K562 (cell line): ENCODE results near the gene FOXI1. TPM values are rescaled to one million over a fixed set of nuclear protein-coding genes. Genes with fewer than 3 reads are reported as not detected.
"Not testable (repeated sequence)": the region's sequence is repeated elsewhere in the genome, so short reads cannot be mapped to it uniquely, and the experiment has no call there.

Source experiments
- ATAC-seq: fragments of 200-7000 bp; cut with Tn5 transposase; 3 replicates; pipeline ENCODE4 v1.9.1; 2020; ENCODE audit warnings: moderate library complexity
- BruUV-seq: library from RNA; stranded (reverse); fragments of 400-500 nt; replicated peaks from 2 replicates; lab custom pipeline; 2021; lab: Mats Ljungman, UMichigan
- CTCF ChIA-PET: fragments of 300-600 bp; formaldehyde crosslinking; extraction: SDS; loops from one replicate; lab custom pipeline; 2021; ENCODE audit warnings: low intra/inter-chr PET ratio; lab: Yijun Ruan, JAX
- POLR2A ChIA-PET: fragments of 300-600, 350-650 bp; sonication (Branson Sonifier 250); formaldehyde crosslinking; extraction: SDS; loops from one replicate; lab custom pipeline; 2021; ENCODE audit warnings: antibody characterized with exemption, inconsistent platforms; lab: Yijun Ruan, JAX
- DNase-seq, 4 experiments: peaks; one replicate each; pipeline versions ENCODE4 v3.0.0 to v3.0.0-alpha.2; 2011 to 2018; ENCODE audit warnings: low spot score in 3 of 4, mixed read lengths in 3 of 4; ENCODE audit errors: extremely low read depth in 1 of 4
- FAIRE-seq: peaks from 2 replicates; lab custom pipeline; 2011; peaks lifted over from hg19 to GRCh38; lab: Jason Lieb, UNC
- H2AFZ ChIP-seq: 2 replicates; pipeline ENCODE4 v1.6.0; 2011; ENCODE audit warnings: low read depth, low read length, control low read depth, inconsistent platforms
- H3K27ac ChIP-seq: fragments of 200-600 bp; 3 replicates; pipeline ENCODE4 v1.8.0; 2011; ENCODE audit warnings: low read depth, mild to moderate bottlenecking, control low read depth, inconsistent platforms, low read length, moderate library complexity, mixed read lengths; ENCODE audit errors: extremely low read depth
- H3K27me3 ChIP-seq, 2 experiments: fragments of 300-600 bp in 1 of 2; 2 replicates in 1 of 2; 3 replicates in 1 of 2; pipeline versions ENCODE4 v1.6.0 to v1.8.0; 2011; ENCODE audit warnings: inconsistent platforms in 2 of 2, low read length in 2 of 2, mild to moderate bottlenecking in 1 of 2, mixed read lengths in 1 of 2, moderate library complexity in 1 of 2; ENCODE audit not compliant: control insufficient read depth in 2 of 2, insufficient read depth in 2 of 2
- H3K36me3 ChIP-seq: fragments of 300-600 bp; 3 replicates; pipeline ENCODE4 v1.8.0; 2011; ENCODE audit warnings: mild to moderate bottlenecking, low read length, inconsistent platforms; ENCODE audit not compliant: control insufficient read depth, insufficient read depth
- H3K4me1 ChIP-seq, 2 experiments: fragments of 200-600 bp in 1 of 2; replicated peaks in 1 of 2; 2 replicates in 1 of 2; 3 replicates in 1 of 2; pipeline versions ENCODE4 v1.5.1 to v1.8.0; 2011; ENCODE audit warnings: inconsistent platforms in 2 of 2, low read length in 2 of 2, mild to moderate bottlenecking in 1 of 2, mixed read lengths in 1 of 2, moderate library complexity in 1 of 2; ENCODE audit not compliant: control insufficient read depth in 2 of 2, insufficient read depth in 2 of 2
- H3K4me2 ChIP-seq: 2 replicates; pipeline ENCODE4 v1.6.1; 2011; ENCODE audit warnings: low read length, control low read depth, inconsistent platforms, mixed read lengths; ENCODE audit not compliant: insufficient read depth
- H3K4me3 ChIP-seq: fragments of 200-600 bp; sonication (generic), shearing (Covaris generic); 2 replicates; pipeline ENCODE4 v1.5.1; 2016; ENCODE audit warnings: control low read depth, inconsistent platforms
- H3K79me2 ChIP-seq: fragments of 200-600 bp; 3 replicates; pipeline ENCODE4 v1.8.0; 2011; ENCODE audit warnings: low read length, inconsistent platforms; ENCODE audit not compliant: control insufficient read depth, insufficient read depth
- H3K9ac ChIP-seq, 2 experiments: 2 replicates each; pipeline versions ENCODE4 v1.6.0 to v1.6.1; 2011; ENCODE audit warnings: low read depth in 2 of 2, low read length in 2 of 2, control low read depth in 1 of 2, inconsistent platforms in 1 of 2, mild to moderate bottlenecking in 1 of 2, mixed read lengths in 1 of 2; ENCODE audit not compliant: insufficient read depth in 1 of 2
- H3K9me1 ChIP-seq: one replicate; pipeline ENCODE4 v1.6.0; 2011; ENCODE audit warnings: inconsistent platforms, mild to moderate bottlenecking, low read length, moderate library complexity; ENCODE audit not compliant: control insufficient read depth, insufficient read depth
- H3K9me3 ChIP-seq: replicated peaks from 2 replicates; pipeline ENCODE4 v1.5.1; 2011; ENCODE audit warnings: low read depth, low read length, inconsistent platforms; ENCODE audit not compliant: control insufficient read depth, insufficient read depth
- H4K20me1 ChIP-seq: replicated peaks from 2 replicates; pipeline ENCODE4 v1.6.1; 2011; ENCODE audit warnings: low read length, inconsistent platforms, mixed read lengths; ENCODE audit not compliant: control insufficient read depth, insufficient read depth
- HDAC8 ChIP-seq: fragments of 450-650 bp; IDR thresholded peaks from 2 replicates; pipeline ENCODE4 v1.6.1; 2016; ENCODE audit warnings: mild to moderate bottlenecking, missing genetic modification characterization, moderate library complexity, missing compliant biosample characterization
- MTA1 ChIP-seq: fragments of 450-650 bp; IDR thresholded peaks from 2 replicates; pipeline ENCODE4 v1.6.1; 2017; ENCODE audit warnings: borderline replicate concordance
- NCOA1 ChIP-seq: fragments of 450-650 bp; IDR thresholded peaks from 2 replicates; pipeline ENCODE4 v1.6.1; 2016; ENCODE audit warnings: low read depth
- NFXL1 ChIP-seq: fragments of 450-650 bp; formaldehyde crosslinking; IDR thresholded peaks from 2 replicates; pipeline ENCODE4 v1.4.0; 2021; ENCODE audit warnings: mild to moderate bottlenecking
- RNF2 ChIP-seq: sonication (generic); IDR thresholded peaks from 2 replicates; pipeline ENCODE4 v1.6.1; 2016
- SREBF2 ChIP-seq: sonication (generic); formaldehyde crosslinking; IDR thresholded peaks from 2 replicates; pipeline ENCODE4 v1.4.0; 2020; ENCODE audit warnings: mild to moderate bottlenecking, missing genetic modification reagents
- SRSF9 ChIP-seq: fragments of 200-400 bp; formaldehyde crosslinking; IDR thresholded peaks from 2 replicates; pipeline ENCODE4 v1.6.1; 2017; ENCODE audit warnings: low read depth, low read length, borderline replicate concordance
- ZEB2 ChIP-seq: fragments of 450-650 bp; IDR thresholded peaks from 2 replicates; pipeline ENCODE4 v1.6.1; 2016
- WGBS: fragments of 100-300 bp; shearing (Covaris generic); methylation state at CpG from one replicate; pipeline ENCODE4 v1.1.6; 2016; ENCODE audit warnings: low coverage, mixed read lengths; ENCODE audit not compliant: insufficient coverage; ENCODE audit errors: missing lambda C conversion rate; 5-methylcytosine and 5-hydroxymethylcytosine counted together
- in situ Hi-C: fragments of 300-500 bp; cut with MboI; formaldehyde crosslinking; loops from 4 replicates; pipeline ENCODE4 v1.15.0; 2018; ENCODE audit warnings: inconsistent platforms, mixed read lengths
- intact Hi-C: fragments of 100-400 bp; cut with micrococcal nuclease; formaldehyde crosslinking; loops from 2 replicates; pipeline ENCODE4 v1.14.2; 2022
- polyA plus RNA-seq, 8 experiments: library from polyadenylated mRNA; depleted of rRNA in 4 of 8; stranded (reverse) in 5 of 8; unstranded in 3 of 8; fragments of >200 nt; fragmentation: Nextera tagmentation in 2 of 8; fragmentation: Illumina TruSeq in 1 of 8; extraction: Ambion mirVana in 2 of 8; extraction: Trizol in 1 of 8; gene quantifications; 2 replicates each; pipeline versions ENCODE4 v1.2.1 to v1.2.3, GENCODE V29; 2011 to 2014; ENCODE audit warnings: inconsistent platforms in 1 of 8, missing spikeins in 1 of 8
- total RNA-seq, 7 experiments: library from RNA; depleted of rRNA in 6 of 7; stranded (reverse); fragments of >200 nt in 6 of 7; fragmentation: Illumina TruSeq in 2 of 7; extraction: Trizol in 2 of 7; gene quantifications; 2 replicates each; pipeline versions ENCODE4 v1.2.1 to v1.2.3, GENCODE V29; 2011 to 2021; ENCODE audit warnings: low replicate concordance in 1 of 7
- TF ChIP-seq, protein P1 (sequence below): sonication (generic); formaldehyde crosslinking; IDR thresholded peaks from 2 replicates; pipeline ENCODE4 v1.9.0; 2022; ENCODE audit warnings: mild to moderate bottlenecking, missing genetic modification reagents
- TF ChIP-seq, protein P2 (sequence below): sonication (generic); formaldehyde crosslinking; IDR thresholded peaks from 2 replicates; pipeline ENCODE4 v1.8.0; 2022; ENCODE audit warnings: mild to moderate bottlenecking, low read depth, missing genetic modification reagents
- TF ChIP-seq, protein P3 (sequence below): fragments of 250-450 bp; sonication (Bioruptor Pico); IDR thresholded peaks from 2 replicates; pipeline ENCODE4 v1.8.0; 2022; ENCODE audit warnings: moderate library complexity, mild to moderate bottlenecking, inconsistent platforms

FOXI1 gene
- total and polyA plus RNA-seq, 9 of the 15 experiments (the other 6 are each of a cell fraction or from before 2014, with no cell fraction given) = not detected

DNA sequence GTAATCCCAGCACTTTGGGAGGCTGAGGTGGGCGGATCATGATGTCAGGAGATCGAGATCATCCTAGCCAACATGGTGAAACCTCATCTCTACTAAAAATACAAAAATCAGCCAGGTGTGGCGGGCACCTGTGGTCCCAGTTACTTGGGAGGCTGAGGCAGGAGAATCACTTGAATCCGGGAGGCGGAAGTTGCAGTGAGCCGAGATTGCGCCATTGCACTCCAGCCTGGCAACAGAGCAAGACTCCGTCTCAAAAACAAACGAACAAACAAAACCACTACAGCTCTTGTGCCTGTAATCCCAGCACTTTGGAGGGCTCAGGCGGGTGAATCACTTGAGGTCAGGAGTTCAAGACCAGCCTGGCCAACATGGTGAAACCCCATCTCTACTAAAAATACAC lies 11.4 kb upstream of the FOXI1 start:
- ATAC-seq, H4K20me1 ChIP-seq, intact Hi-C loops, CTCF ChIA-PET, BruUV-seq, DNase-seq, H3K4me3 ChIP-seq, H3K36me3 ChIP-seq, H3K9me1 ChIP-seq, POLR2A ChIA-PET, H3K4me2 ChIP-seq, H3K79me2 ChIP-seq, H3K9me3 ChIP-seq, H3K27ac ChIP-seq, H3K4me1 ChIP-seq, H3K9ac ChIP-seq, FAIRE-seq, H2AFZ ChIP-seq: not testable (repeated sequence)
- peaks cover 0 to 16% of the 10 kb centered on the region in 2 experiments; a peak in 2 of 5 replicates for H3K27me3 ChIP-seq
- 6% methylated on average over 10 of the region's 10 CpGs for WGBS
- in situ Hi-C loops = loop anchor here (10.0 kb wide), 1 partner anchor 320 kb away; no protein-coding TSS in a partner anchor

DNA sequence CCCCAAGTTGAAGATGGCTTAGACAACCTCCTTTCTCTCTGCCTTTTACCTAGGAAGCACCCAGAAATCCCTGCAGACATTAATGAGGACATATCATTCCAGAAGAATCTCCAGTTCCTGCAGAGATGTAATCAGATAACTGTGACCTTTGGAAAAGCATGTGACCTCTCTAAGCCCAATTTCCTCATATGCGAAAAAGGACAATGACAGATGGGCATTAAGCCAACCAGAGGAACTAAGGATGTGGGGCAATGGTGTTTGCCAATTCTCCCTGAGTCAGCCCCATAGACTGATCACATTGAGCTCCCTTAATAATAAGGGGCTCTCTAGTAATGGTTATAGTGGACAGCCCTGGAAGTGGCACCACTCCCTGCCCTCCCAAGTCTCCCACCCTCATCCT lies 10.1 kb upstream of the FOXI1 start:
- H3K4me2 ChIP-seq = no peak overlapping the region
- ATAC-seq = no peak
- DNase-seq = no peak
- FAIRE-seq = no peak
- no peaks in the 10 kb centered on the region for H3K79me2 ChIP-seq
- no peak overlapping the region for H3K9ac ChIP-seq
- H4K20me1 ChIP-seq = peaks cover 8% of the 10 kb centered on the region; the same call in 1 of the 2 replicates
- no peak overlapping the region for H2AFZ ChIP-seq
- intact Hi-C loops = no loop called here
- H3K4me3 ChIP-seq = no peak overlapping the region
- in situ Hi-C loops = loop anchor here (5.0 to 10.0 kb wide), 2 partner anchors 92 to 319 kb away; no protein-coding TSS in a partner anchor
- 0% methylated on average over 1 of the region's 1 CpG for WGBS
- CTCF ChIA-PET = interaction anchor here (0.7 kb wide), 1 partner anchor 487 kb away, joined by 3 read pairs; no protein-coding TSS in a partner anchor
- no TSS peak for BruUV-seq
- H3K27ac ChIP-seq = no peak overlapping the region
- H3K9me1 ChIP-seq = no peaks in the 10 kb centered on the region
- TF ChIP-seq, protein P1, sequence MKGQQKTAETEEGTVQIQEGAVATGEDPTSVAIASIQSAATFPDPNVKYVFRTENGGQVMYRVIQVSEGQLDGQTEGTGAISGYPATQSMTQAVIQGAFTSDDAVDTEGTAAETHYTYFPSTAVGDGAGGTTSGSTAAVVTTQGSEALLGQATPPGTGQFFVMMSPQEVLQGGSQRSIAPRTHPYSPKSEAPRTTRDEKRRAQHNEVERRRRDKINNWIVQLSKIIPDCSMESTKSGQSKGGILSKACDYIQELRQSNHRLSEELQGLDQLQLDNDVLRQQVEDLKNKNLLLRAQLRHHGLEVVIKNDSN = no peak
- TF ChIP-seq, protein P2, sequence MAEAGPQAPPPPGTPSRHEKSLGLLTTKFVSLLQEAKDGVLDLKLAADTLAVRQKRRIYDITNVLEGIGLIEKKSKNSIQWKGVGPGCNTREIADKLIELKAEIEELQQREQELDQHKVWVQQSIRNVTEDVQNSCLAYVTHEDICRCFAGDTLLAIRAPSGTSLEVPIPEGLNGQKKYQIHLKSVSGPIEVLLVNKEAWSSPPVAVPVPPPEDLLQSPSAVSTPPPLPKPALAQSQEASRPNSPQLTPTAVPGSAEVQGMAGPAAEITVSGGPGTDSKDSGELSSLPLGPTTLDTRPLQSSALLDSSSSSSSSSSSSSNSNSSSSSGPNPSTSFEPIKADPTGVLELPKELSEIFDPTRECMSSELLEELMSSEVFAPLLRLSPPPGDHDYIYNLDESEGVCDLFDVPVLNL = no peak
- no peak for TF ChIP-seq SREBF2 (CRISPR knock-in tag)
- no peak for TF ChIP-seq NFXL1 (CRISPR knock-in tag)
- TF ChIP-seq ZEB2 = no peak
- no peak for TF ChIP-seq SRSF9
- TF ChIP-seq RNF2 = no peak
- TF ChIP-seq MTA1 = no peak
- TF ChIP-seq HDAC8 = no peak
- TF ChIP-seq NCOA1 = no peak
- TF ChIP-seq, protein P3, sequence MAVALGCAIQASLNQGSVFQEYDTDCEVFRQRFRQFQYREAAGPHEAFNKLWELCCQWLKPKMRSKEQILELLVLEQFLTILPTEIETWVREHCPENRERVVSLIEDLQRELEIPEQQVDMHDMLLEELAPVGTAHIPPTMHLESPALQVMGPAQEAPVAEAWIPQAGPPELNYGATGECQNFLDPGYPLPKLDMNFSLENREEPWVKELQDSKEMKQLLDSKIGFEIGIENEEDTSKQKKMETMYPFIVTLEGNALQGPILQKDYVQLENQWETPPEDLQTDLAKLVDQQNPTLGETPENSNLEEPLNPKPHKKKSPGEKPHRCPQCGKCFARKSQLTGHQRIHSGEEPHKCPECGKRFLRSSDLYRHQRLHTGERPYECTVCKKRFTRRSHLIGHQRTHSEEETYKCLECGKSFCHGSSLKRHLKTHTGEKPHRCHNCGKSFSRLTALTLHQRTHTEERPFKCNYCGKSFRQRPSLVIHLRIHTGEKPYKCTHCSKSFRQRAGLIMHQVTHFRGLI = no peak
- TF ChIP-seq, all 486 proteins: peak for 0
- H3K4me1 ChIP-seq = no peaks in the 10 kb centered on the region
- POLR2A ChIA-PET = interaction anchor here (0.5 kb wide), 1 partner anchor 26 kb away, joined by 3 read pairs; no protein-coding TSS in a partner anchor
- no peaks in the 10 kb centered on the region for H3K36me3 ChIP-seq
- peaks cover 0 to 16% of the 10 kb centered on the region in 2 experiments; a peak in 2 of 5 replicates for H3K27me3 ChIP-seq
- no peaks in the 10 kb centered on the region for H3K9me3 ChIP-seq
